CD4-positive, alpha-beta T cell treated with Interleukin-17A for 4 hours (primary cell): ENCODE results near the gene PRCC.

Source experiments
- DNase-seq: peaks from one replicate; pipeline ENCODE4 v3.0.0-alpha.2; 2020; ENCODE audit warnings: mixed read lengths

PRCC gene

DNA sequence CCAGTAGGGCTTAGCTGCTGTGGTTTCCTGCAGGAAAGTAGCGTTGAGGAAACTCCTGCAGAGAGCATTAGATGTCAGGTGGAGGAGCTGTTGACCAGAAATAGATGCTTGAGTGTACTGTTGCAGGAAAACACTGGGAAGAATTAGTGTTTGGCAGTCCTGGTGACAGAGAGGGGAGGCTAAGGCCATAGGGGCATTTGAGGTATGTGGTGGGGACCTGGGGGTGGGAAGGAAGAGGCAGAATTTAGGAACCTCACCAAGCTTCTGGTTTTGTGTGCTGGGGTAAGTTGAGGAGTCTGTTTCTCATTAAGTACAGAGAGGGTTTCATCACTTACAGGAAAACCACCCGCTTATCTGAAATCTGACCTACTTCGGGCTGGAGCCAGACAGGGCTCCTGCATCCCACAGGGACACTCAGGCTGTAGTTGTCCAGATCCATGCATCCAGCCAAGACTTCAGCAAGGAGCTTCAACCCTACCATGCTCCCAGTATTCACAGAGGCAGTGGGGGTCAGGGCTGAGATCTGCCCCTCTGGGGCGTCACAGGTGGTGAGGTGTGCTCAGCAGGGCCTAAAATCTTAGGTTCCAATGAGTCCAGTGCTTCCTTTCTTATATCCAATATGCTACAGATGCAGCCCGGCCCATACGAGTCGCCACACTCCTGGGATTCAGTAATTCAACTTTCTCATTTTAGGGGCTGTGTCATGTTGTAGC lies 34.2 kb downstream of the PRCC start:
- DNase-seq, result no peak

GRCh38 chr1:156802421-156802935 lies 35.1 kb downstream of the PRCC start:
- DNase-seq, result no peak

GRCh38 chr1:156803086-156803851 lies 35.9 kb downstream of the PRCC start:
- DNase-seq, result no peak

- no peak for DNase-seq
These were observed 36.7 kb downstream of the PRCC start for GRCh38 chr1:156804026-156804425.

DNA sequence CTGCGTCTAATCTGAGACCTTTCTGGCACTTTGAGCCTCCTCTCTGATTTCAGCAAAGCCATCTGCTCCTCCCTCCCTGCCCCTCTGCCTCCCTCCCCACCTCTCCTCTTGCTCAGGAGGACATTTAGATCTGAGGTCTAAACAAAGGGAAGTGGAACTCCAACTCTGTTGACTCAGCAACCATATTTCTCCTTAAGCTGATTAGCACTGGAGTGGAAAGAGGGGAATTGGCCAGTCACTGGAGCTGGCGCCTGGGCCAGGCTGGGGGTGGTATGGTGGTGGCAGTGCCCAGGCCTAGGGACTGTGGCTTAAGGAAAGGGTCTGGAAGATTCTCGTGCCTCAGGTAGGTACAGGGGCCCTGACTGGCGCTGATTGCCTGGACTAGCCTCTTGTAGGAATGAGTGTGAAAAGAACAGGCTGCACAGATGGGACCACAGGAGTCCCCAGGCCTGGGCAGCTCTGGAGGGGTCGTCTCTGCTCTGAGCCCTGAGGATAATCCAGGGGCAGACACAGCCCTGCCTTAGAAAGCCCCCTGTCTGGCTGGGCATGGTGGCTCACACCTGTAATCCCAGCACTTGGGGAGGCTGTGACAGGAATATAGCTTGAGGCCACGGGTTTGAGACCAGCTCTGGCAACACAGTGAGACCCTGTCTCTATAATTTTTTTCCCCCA lies 37.4 kb downstream of the PRCC start:
- DNase-seq, result no peak

DNA sequence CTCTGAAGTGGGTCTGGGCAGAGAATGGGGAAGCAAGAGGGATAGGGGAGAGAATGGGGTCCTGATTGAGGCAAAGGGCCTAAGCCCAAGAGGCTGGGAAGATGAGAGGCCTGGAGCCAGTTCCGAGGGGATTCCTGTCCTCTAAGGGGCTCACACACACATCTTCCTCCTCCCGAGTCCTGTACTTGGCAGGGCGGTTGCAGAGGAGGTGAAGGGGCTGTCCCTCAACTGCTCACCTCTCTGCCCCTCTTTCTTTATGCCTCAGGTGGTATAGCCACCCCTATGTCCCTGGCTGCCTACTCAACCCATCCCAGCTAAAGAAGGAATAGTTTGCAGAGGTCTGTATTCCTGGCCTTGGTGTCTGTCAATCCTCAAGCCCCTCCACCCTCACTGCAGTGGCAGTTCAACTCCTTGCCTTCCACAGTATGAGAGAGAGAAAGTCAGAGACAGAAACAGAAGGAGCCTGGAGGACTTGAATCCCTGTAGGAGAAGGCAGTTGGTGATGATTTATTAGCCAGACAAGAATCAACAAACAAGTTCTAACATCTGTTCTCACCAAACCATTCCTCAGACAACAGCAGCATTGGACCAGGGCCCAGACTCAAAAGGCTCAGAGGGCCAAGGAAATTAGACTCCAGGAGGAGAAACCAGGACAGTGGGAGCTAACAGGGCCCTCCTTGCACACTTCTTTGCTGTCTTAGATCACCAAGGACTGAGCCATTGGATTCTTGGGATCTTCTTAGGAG lies 38.6 kb downstream of the PRCC start:
- DNase-seq, result no peak

GRCh38 chr1:156806512-156807440 lies 39.4 kb downstream of the PRCC start:
- DNase-seq, result no peak

GRCh38 chr1:156807627-156808026 lies 40.3 kb downstream of the PRCC start:
- peak; percentile 24 for DNase-seq

- DNase-seq, result no peak
These were observed 41.1 kb downstream of the PRCC start for GRCh38 chr1:156808186-156809030.

- DNase-seq, result no peak
These were observed 41.9 kb downstream of the PRCC start for GRCh38 chr1:156809281-156809680.

DNA sequence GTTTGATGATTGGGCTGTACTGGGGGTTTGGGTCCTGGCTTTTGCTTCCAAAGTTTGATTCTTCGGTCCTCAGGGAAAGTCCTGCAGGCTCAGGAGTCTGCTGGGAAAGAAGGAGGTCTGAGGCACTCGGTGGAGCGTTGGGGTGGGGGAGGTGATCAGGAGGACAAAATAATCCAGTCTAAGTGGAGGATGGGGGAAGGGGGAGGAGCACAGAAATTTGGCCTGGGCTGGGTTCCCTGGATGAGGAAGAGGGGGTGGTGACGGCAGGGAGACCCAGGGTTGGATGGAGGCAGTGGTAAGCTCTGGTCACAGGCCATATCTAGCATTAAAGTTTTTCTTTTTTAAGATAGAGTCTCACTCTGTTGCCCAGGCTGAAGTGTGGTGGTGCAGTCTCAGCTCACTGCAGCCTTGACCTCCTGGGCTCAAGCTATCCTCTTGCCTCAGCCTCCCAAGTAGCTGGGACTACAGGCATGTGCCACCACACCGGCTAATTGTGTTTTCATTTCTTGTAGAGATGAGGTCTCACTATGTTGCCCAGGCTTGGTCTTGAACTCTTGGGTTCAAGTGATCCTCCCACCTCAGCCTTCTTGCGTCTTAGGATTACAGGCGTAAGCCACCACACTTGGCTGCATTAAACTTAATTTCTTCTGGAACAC lies 42.5 kb downstream of the PRCC start:
- DNase-seq, result no peak

DNA sequence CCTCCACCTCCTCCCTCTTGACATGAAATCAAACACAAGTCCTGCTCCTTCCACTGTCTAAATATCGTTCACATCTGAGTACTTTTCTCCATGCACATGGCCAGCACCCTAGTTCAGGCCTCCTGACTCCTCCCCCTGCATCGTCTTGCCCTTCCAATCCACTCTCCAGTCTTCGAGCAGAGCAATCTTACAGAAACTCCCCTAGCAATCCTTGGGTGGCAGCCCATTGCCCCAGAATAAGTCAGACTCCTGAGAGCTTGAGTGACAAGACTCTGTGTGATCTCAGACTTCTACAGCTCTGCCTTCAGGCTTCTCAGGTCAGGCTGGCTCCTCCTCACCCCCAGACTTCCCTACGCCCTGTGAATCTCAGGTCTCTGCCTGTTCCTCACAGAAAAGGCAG lies 43.8 kb downstream of the PRCC start:
- DNase-seq, result no peak

DNA sequence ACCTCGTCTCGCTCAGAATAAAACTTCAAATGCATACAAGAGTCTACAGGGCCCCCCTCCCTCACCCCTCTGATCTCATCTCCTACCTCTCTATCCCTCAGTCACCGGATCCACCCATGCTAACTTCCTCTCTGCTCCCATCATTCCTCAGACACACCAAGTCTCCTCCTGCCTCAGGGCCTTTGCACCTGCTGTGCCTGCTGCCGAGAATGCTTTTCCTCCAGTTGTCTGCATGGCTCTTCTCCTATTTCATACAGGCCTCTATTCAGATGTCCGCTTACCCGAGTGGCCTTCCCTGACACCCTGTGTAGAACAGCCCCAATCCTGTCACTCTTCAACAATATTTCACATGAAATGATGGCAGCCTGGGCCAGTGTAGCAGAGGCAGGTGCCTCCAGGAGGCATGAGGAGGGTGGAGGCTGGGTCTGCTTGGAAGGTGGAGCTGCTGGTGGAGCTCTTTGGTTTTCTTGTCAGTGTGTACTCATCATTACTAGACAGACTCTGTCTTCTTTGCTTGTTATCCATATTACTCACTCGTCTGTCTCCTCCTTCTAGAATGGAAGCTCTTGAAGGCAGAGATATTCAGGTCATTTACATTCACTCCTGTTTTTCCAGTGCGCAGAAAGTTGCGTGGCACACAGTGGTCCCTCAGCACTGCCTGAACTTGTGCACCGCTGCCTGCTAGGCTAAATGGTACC lies 45.1 kb downstream of the PRCC start:
- DNase-seq, result no peak

DNA sequence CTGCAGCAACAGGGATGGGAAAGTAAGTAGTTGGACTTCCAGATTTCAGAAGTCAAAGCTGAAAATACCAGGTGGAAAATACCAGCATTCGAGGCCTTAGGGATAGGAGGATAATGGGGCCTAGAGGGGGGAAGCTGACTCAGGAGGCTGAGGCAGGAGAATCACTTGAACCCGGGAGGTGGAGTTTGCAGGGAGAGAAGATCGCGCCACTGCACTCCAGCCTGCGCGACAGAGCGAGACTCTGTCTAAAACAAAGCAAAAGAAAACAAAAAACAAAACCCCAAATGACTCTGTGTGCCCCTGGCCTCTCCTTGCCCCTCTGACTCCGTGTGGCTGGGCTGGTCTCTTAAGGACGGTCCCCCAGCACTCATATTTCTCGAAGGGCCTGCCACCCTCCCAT lies 46.0 kb downstream of the PRCC start:
- no peak for DNase-seq

GRCh38 chr1:156813750-156814570 lies 46.6 kb downstream of the PRCC start:
- peak; percentile 85 for DNase-seq

DNA sequence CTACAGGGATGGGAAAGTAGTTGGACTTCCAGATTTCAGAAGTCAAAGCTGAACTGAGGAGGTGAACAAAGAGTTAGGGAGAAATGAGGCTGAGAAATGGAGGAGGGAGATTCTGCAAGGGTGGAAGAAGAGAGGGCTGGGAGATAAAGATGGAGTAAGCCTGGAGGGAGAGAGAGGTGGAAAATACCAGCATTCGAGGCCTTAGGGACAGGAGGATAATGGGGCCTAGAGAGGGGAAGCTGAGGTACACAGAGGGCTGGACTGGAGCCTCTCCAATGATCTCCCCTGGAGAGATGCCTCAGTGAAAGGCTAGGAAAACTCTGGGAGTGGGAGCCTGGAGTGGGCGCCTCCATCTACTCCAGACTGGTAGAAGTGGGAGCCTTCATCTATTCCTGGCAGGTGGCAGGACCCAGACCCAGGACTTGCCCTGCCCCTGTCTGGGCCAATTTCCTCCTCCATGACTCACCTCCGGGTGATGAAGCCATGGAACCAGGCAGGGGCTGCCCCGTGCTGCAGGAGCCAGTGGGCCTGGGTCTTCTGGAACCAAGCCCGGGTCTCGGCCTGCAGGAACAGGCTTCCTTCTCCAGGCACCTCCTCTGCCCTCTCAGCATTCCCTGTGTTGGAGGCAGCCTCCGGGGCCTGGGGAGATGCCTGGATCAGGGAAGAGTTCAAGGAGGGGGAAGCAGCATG lies 47.4 kb downstream of the PRCC start:
- peak; percentile 63 for DNase-seq

DNA sequence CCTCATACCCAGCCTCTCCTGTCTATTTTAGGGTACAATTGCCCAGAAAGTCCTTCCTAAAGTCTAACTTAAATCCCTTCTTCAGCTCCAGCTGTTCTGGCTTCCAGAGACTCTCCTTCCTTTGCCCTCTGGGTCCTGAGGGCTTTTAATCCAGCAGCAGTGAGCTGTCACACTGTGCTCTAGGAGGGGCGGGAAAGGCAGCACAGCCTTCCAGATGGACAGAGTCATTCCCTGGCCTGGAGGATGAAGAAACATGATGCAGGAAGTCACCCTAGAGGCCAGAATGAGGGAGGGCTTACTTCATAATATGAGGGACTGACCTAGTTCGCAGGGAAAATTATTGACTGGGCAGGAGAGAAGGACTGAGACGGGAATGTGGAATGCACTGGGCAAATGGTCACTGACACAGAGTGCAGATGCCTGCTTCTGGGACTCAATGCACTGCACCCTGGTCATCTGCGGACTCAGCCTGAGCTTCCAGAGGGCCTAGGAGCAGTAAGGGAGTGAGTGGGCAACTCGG lies 48.0 kb downstream of the PRCC start:
- DNase-seq, result no peak

- no peak for DNase-seq
These were observed 48.7 kb downstream of the PRCC start for GRCh38 chr1:156815961-156816422.
